NCI-H2029 (cell line): ENCODE results near the gene NLN.
"Not testable (repeated sequence)": the region's sequence is repeated elsewhere in the genome, so short reads cannot be mapped to it uniquely, and the experiment has no call there.

ENCODE experiments used
- DNase-seq: peaks from one replicate; lab custom pipeline; 2025; lab: John Stamatoyannopoulos, UW

The NLN gene

GRCh38 chr5:65721720-65722574 lies at the start of gene NLN, which contains the start of gene SGTB:
Gene NLN (plus strand): TSS chr5:65722205. CDS start chr5:65722374, 169 bp downstream.
Gene SGTB (minus strand): TSS chr5:65722109. CDS start chr5:65720807, 1,302 bp downstream.
- peak; percentile 59 for DNase-seq

- DNase-seq = no peak
Measured at GRCh38 chr5:65672796-65673195, 49.2 kb upstream of the NLN start.

- no peak for DNase-seq
Measured at GRCh38 chr5:65674749-65675148, 47.3 kb upstream of the NLN start.

- DNase-seq = not testable (repeated sequence)
Measured at GRCh38 chr5:65676056-65676455, 45.9 kb upstream of the NLN start.

- DNase-seq = no peak
Measured at GRCh38 chr5:65682148-65682547, 39.9 kb upstream of the NLN start.

- DNase-seq = no peak
Measured at GRCh38 chr5:65693121-65693520, 28.9 kb upstream of the NLN start.

GRCh38 chr5:65695162-65695755 lies 26.7 kb upstream of the NLN start:
- DNase-seq = no peak

- no peak for DNase-seq
Measured at GRCh38 chr5:65695896-65696295, 26.1 kb upstream of the NLN start.

GRCh38 chr5:65696892-65697291 lies 25.1 kb upstream of the NLN start:
- DNase-seq = no peak

- DNase-seq = no peak
Measured at GRCh38 chr5:65699338-65699737, 22.7 kb upstream of the NLN start.

- DNase-seq = no peak
Measured at GRCh38 chr5:65702036-65702435, 20.0 kb upstream of the NLN start.

- DNase-seq = no peak
Measured at GRCh38 chr5:65704621-65705239, 17.3 kb upstream of the NLN start.

- no peak for DNase-seq
Measured at GRCh38 chr5:65707663-65708062, 14.3 kb upstream of the NLN start.

- DNase-seq = no peak
Measured at GRCh38 chr5:65708145-65708544, 13.9 kb upstream of the NLN start.

GRCh38 chr5:65718576-65719310 lies 3.3 kb upstream of the NLN start:
- DNase-seq = no peak

GRCh38 chr5:65721050-65721719 lies 820 bp upstream of the NLN start:
- peak; percentile 17 for DNase-seq

GRCh38 chr5:65722575-65723403 lies 784 bp downstream of the NLN start:
- DNase-seq = peak; percentile 26

- no peak for DNase-seq
Measured at GRCh38 chr5:65727491-65728156, 5.6 kb downstream of the NLN start.

GRCh38 chr5:65728218-65728617 lies 6.2 kb downstream of the NLN start:
- DNase-seq = no peak

- DNase-seq = no peak
Measured at GRCh38 chr5:65730910-65731309, 8.9 kb downstream of the NLN start.
